WTC11 (cell line): ENCODE data around the gene ESRRG. TPM values are rescaled to one million over a fixed set of nuclear protein-coding genes. Genes with fewer than 3 reads are reported as not detected.

Experiments
- ATAC-seq: fragments of 200-7000 bp; cut with Tn5 transposase; 2 replicates; pipeline ENCODE4 v1.10.0; 2021; ENCODE audit warnings: mild to moderate bottlenecking, moderate library complexity
- CTCF ChIA-PET: fragments of 300-600 bp; sonication (Branson Sonifier 250); formaldehyde crosslinking; loops from one replicate; lab custom pipeline; 2021; ENCODE audit warnings: antibody characterized with exemption; lab: Charles Lee
- POLR2A ChIA-PET: fragments of 350-600 bp; sonication (Branson Sonifier 250); formaldehyde crosslinking; loops from one replicate; lab custom pipeline; 2021; ENCODE audit warnings: antibody characterized with exemption; lab: Charles Lee
- DNase-seq: peaks from one replicate; pipeline ENCODE4 v3.0.0; 2021; ENCODE audit warnings: low spot score
- H3K27ac Mint-ChIP-seq: 2 replicates; pipeline ENCODE4 v1.8.0; 2021; ENCODE audit warnings: mixed read lengths
- H3K27me3 Mint-ChIP-seq: 2 replicates; pipeline ENCODE4 v1.8.0; 2021; ENCODE audit warnings: low read depth, mild to moderate bottlenecking, moderate library complexity, mixed read lengths
- H3K36me3 Mint-ChIP-seq: 2 replicates; pipeline ENCODE4 v1.8.0; 2021; ENCODE audit warnings: mixed read lengths
- H3K4me1 Mint-ChIP-seq: 2 replicates; pipeline ENCODE4 v1.8.0; 2022; ENCODE audit warnings: mixed read lengths
- H3K4me3 Mint-ChIP-seq: 2 replicates; pipeline ENCODE4 v1.8.0; 2021; ENCODE audit warnings: mild to moderate bottlenecking, moderate library complexity, mixed read lengths
- H3K9me3 Mint-ChIP-seq: 2 replicates; pipeline ENCODE4 v1.8.0; 2021; ENCODE audit warnings: mixed read lengths
- ATF3 ChIP-seq: sonication (generic); formaldehyde crosslinking; conservative IDR thresholded peaks from 2 replicates; pipeline ENCODE4 v1.8.1; 2022; ENCODE audit warnings: mild to moderate bottlenecking, missing genetic modification reagents
- CDX4 ChIP-seq: fragments of 250-450 bp; sonication (Bioruptor Pico); IDR thresholded peaks from 2 replicates; pipeline ENCODE4 v1.9.0; 2021; ENCODE audit warnings: moderate library complexity, mild to moderate bottlenecking, inconsistent platforms, borderline replicate concordance
- E2F4 ChIP-seq: sonication (generic); formaldehyde crosslinking; IDR thresholded peaks from 2 replicates; pipeline ENCODE4 v1.8.1; 2022; ENCODE audit warnings: low read depth, mild to moderate bottlenecking, moderate library complexity, missing genetic modification reagents, borderline replicate concordance
- E2F5 ChIP-seq: sonication (generic); formaldehyde crosslinking; IDR thresholded peaks from 2 replicates; pipeline ENCODE4 v1.8.1; 2022; ENCODE audit warnings: mild to moderate bottlenecking, moderate library complexity, missing genetic modification reagents
- EMX1 ChIP-seq: fragments of 250-450 bp; sonication (Bioruptor Pico); IDR thresholded peaks from 2 replicates; pipeline ENCODE4 v1.8.0; 2021; ENCODE audit warnings: mild to moderate bottlenecking
- ERG ChIP-seq: fragments of 250-450 bp; sonication (Bioruptor Pico); IDR thresholded peaks from 2 replicates; pipeline ENCODE4 v1.8.0; 2021; ENCODE audit warnings: mild to moderate bottlenecking
- FOXJ3 ChIP-seq: sonication (generic); formaldehyde crosslinking; IDR thresholded peaks from 2 replicates; pipeline ENCODE4 v1.9.0; 2021; ENCODE audit warnings: missing genetic modification reagents, mild to moderate bottlenecking, borderline replicate concordance
- FOXP1 ChIP-seq: sonication (generic); formaldehyde crosslinking; IDR thresholded peaks from 2 replicates; pipeline ENCODE4 v1.8.0; 2022; ENCODE audit warnings: missing genetic modification reagents, mild to moderate bottlenecking, moderate library complexity, borderline replicate concordance
- GTF2I ChIP-seq: fragments of 250-450 bp; sonication (Bioruptor Pico); conservative IDR thresholded peaks from 2 replicates; pipeline ENCODE4 v1.4.0; 2021; ENCODE audit warnings: mild to moderate bottlenecking
- IRF2 ChIP-seq: sonication (generic); formaldehyde crosslinking; IDR thresholded peaks from 2 replicates; pipeline ENCODE4 v1.8.0; 2022; ENCODE audit warnings: low read depth, missing genetic modification reagents, borderline replicate concordance
- MLX ChIP-seq: sonication (generic); formaldehyde crosslinking; IDR thresholded peaks from 2 replicates; pipeline ENCODE4 v1.8.1; 2023; ENCODE audit warnings: mild to moderate bottlenecking, missing genetic modification reagents, moderate library complexity
- NR2C2 ChIP-seq: sonication (generic); formaldehyde crosslinking; IDR thresholded peaks from 2 replicates; pipeline ENCODE4 v1.8.0; 2022; ENCODE audit warnings: mild to moderate bottlenecking, missing genetic modification reagents
- NR3C1 ChIP-seq: sonication (generic); formaldehyde crosslinking; conservative IDR thresholded peaks from 2 replicates; pipeline ENCODE4 v1.8.1; 2023; ENCODE audit warnings: low read depth, mild to moderate bottlenecking, missing genetic modification reagents
- PRDM15 ChIP-seq: sonication (generic); formaldehyde crosslinking; IDR thresholded peaks from 2 replicates; pipeline ENCODE4 v1.8.0; 2022; ENCODE audit warnings: missing genetic modification reagents
- PREB ChIP-seq: sonication (generic); formaldehyde crosslinking; IDR thresholded peaks from 2 replicates; pipeline ENCODE4 v1.8.1; 2022; ENCODE audit warnings: mild to moderate bottlenecking, missing genetic modification reagents, moderate library complexity, borderline replicate concordance
- SMAD3 ChIP-seq: sonication (generic); formaldehyde crosslinking; IDR thresholded peaks from 2 replicates; pipeline ENCODE4 v1.8.0; 2022; ENCODE audit warnings: missing genetic modification reagents, mild to moderate bottlenecking, borderline replicate concordance
- SMAD4 ChIP-seq: sonication (generic); formaldehyde crosslinking; IDR thresholded peaks from 2 replicates; pipeline ENCODE4 v1.8.0; 2022; ENCODE audit warnings: mild to moderate bottlenecking, missing genetic modification reagents
- SP1 ChIP-seq: sonication (generic); formaldehyde crosslinking; conservative IDR thresholded peaks from 2 replicates; pipeline ENCODE4 v1.8.1; 2022; ENCODE audit warnings: missing genetic modification reagents
- STAT6 ChIP-seq: sonication (generic); formaldehyde crosslinking; conservative IDR thresholded peaks from 2 replicates; pipeline ENCODE4 v1.8.1; 2023; ENCODE audit warnings: mild to moderate bottlenecking, low read depth, missing genetic modification reagents, moderate library complexity
- ZMAT4 ChIP-seq: fragments of 250-450 bp; sonication (Bioruptor Pico); IDR thresholded peaks from 2 replicates; pipeline ENCODE4 v1.9.0; 2021; ENCODE audit warnings: mild to moderate bottlenecking
- ZNF416 ChIP-seq: fragments of 250-450 bp; sonication (Bioruptor Pico); IDR thresholded peaks from 2 replicates; pipeline ENCODE4 v1.9.0; 2021; ENCODE audit warnings: mild to moderate bottlenecking, inconsistent platforms
- ZNF671 ChIP-seq: fragments of 250-450 bp; sonication (Bioruptor Pico); IDR thresholded peaks from 2 replicates; pipeline ENCODE4 v1.8.0; 2021; ENCODE audit warnings: mild to moderate bottlenecking
- total RNA-seq: library from RNA; stranded (reverse); gene quantifications from 3 replicates; pipeline ENCODE4 v1.2.3, GENCODE V29; 2021

ESRRG gene
- total RNA-seq, 1 experiment from 2014 or later = 2.3 TPM

- TF ChIP-seq E2F4 (CRISPR knock-in tag) (no peak), SMAD3 (CRISPR knock-in tag) (no peak), GTF2I (CRISPR knock-in tag) (no peak), PRDM15 (no peak), CDX4 (CRISPR knock-in tag) (no peak), ZNF671 (CRISPR knock-in tag) (no peak), SP1 (CRISPR knock-in tag) (no peak), ZNF416 (CRISPR knock-in tag) (no peak), EMX1 (CRISPR knock-in tag) (no peak), NR2C2 (no peak), ZMAT4 (no peak)
Observed at GRCh38 chr1:216749232-216749631, 26.0 kb upstream of the ESRRG start (continued).

- no peak overlapping the region for H3K27ac Mint-ChIP-seq
- H3K4me1 Mint-ChIP-seq = peaks cover 52% of the 10 kb centered on the region
- peaks cover 5% of the 10 kb centered on the region; the same call in 1 of the 2 replicates for H3K27me3 Mint-ChIP-seq
- ChIA-PET POLR2A (no interaction called here), CTCF (interaction anchor here (0.5 to 1.3 kb wide), 2 partner anchors 81 to 141 kb away, joined by 3 to 6 read pairs; no protein-coding TSS in a partner anchor)
- no peak overlapping the region for H3K4me3 Mint-ChIP-seq
- no peaks in the 10 kb centered on the region for H3K36me3 Mint-ChIP-seq
- no peaks in the 10 kb centered on the region for H3K9me3 Mint-ChIP-seq
- ATAC-seq (no peak), DNase-seq (no peak)
- no peak for TF ChIP-seq CDX4 (CRISPR knock-in tag)
- TF ChIP-seq FOXJ3 = no peak
- no peak for TF ChIP-seq ATF3 (CRISPR knock-in tag)
- no peak for TF ChIP-seq PREB (CRISPR knock-in tag)
- no peak for TF ChIP-seq ERG (CRISPR knock-in tag)
- TF ChIP-seq MLX (CRISPR knock-in tag) = no peak
- TF ChIP-seq STAT6 (CRISPR knock-in tag) = no peak
- TF ChIP-seq IRF2 (CRISPR knock-in tag) = no peak
- no peak for TF ChIP-seq SMAD4 (CRISPR knock-in tag)
- no peak for TF ChIP-seq E2F5
- TF ChIP-seq NR3C1 (CRISPR knock-in tag) = no peak
- TF ChIP-seq FOXP1 (CRISPR knock-in tag) = no peak
Observed at GRCh38 chr1:216742625-216743024, 19.4 kb upstream of the ESRRG start.
